H9 (cell line): ENCODE data around the gene ZNF354C. TPM values are rescaled to one million over a fixed set of nuclear protein-coding genes. Genes with fewer than 3 reads are reported as not detected.

Experiments
- DNase-seq: peaks from one replicate; pipeline ENCODE4 v3.0.0-alpha.2; 2017
- H2AFZ ChIP-seq: one replicate; pipeline ENCODE4 v1.6.1; 2013; ENCODE audit warnings: mild to moderate bottlenecking, low read length, control low read depth, moderate library complexity
- H2AK5ac ChIP-seq: 2 replicates; pipeline ENCODE4 v1.6.1; 2013; ENCODE audit warnings: low read length, control low read depth, mixed read lengths; ENCODE audit not compliant: insufficient read length
- H2BK120ac ChIP-seq: one replicate; pipeline ENCODE4 v1.6.1; 2013; ENCODE audit warnings: low read depth, mild to moderate bottlenecking, low read length, control low read depth, inconsistent platforms; ENCODE audit not compliant: poor library complexity, severe bottlenecking
- H2BK12ac ChIP-seq: 2 replicates; pipeline ENCODE4 v1.6.1; 2013; ENCODE audit warnings: low read length, control low read depth, mixed read lengths, low read depth; ENCODE audit not compliant: insufficient read length
- H2BK15ac ChIP-seq: 2 replicates; pipeline ENCODE4 v1.6.1; 2013; ENCODE audit warnings: low read depth, low read length, control low read depth
- H2BK20ac ChIP-seq: one replicate; pipeline ENCODE4 v1.6.1; 2013; ENCODE audit warnings: low read depth, mild to moderate bottlenecking, low read length, control low read depth, inconsistent platforms; ENCODE audit not compliant: poor library complexity, severe bottlenecking
- H2BK5ac ChIP-seq: 2 replicates; pipeline ENCODE4 v1.6.1; 2013; ENCODE audit warnings: low read length, control low read depth, mixed read lengths; ENCODE audit not compliant: insufficient read length
- H3K14ac ChIP-seq: 2 replicates; pipeline ENCODE4 v1.6.1; 2013; ENCODE audit warnings: low read length, control low read depth; ENCODE audit not compliant: insufficient read depth
- H3K18ac ChIP-seq: 2 replicates; pipeline ENCODE4 v1.6.1; 2013; ENCODE audit warnings: low read depth, mild to moderate bottlenecking, mixed read lengths, low read length, control low read depth; ENCODE audit not compliant: insufficient read length
- H3K23ac ChIP-seq: 2 replicates; pipeline ENCODE4 v1.6.1; 2013; ENCODE audit warnings: low read length, control low read depth, mixed read lengths, low read depth; ENCODE audit not compliant: insufficient read length
- H3K23me2 ChIP-seq: 2 replicates; pipeline ENCODE4 v1.6.1; 2013; ENCODE audit warnings: low read depth, mild to moderate bottlenecking, mixed read lengths, low read length, control low read depth; ENCODE audit not compliant: insufficient read length, poor library complexity, severe bottlenecking
- H3K27ac ChIP-seq: 2 replicates; pipeline ENCODE4 v1.5.1; 2013; ENCODE audit warnings: low read length, control low read depth, mixed read lengths, low read depth; ENCODE audit not compliant: insufficient read length
- H3K27me3 ChIP-seq: 2 replicates; pipeline ENCODE4 v1.6.1; 2013; ENCODE audit warnings: low read length, control low read depth, inconsistent platforms; ENCODE audit not compliant: insufficient read depth
- H3K4ac ChIP-seq: 2 replicates; pipeline ENCODE4 v1.6.1; 2013; ENCODE audit warnings: low read depth, mild to moderate bottlenecking, control low read depth, inconsistent platforms, low read length, moderate library complexity
- H3K4me1 ChIP-seq: 2 replicates; pipeline ENCODE4 v1.6.1; 2013; ENCODE audit warnings: low read length, control low read depth, inconsistent platforms; ENCODE audit not compliant: insufficient read depth
- H3K4me2 ChIP-seq: 2 replicates; pipeline ENCODE4 v1.6.1; 2013; ENCODE audit warnings: low read length, control low read depth, mixed read lengths; ENCODE audit not compliant: insufficient read length, insufficient read depth
- H3K56ac ChIP-seq: 2 replicates; pipeline ENCODE4 v1.6.1; 2013; ENCODE audit warnings: low read depth, mild to moderate bottlenecking, mixed read lengths, low read length, control low read depth; ENCODE audit not compliant: insufficient read length
- H3K79me1 ChIP-seq: 2 replicates; pipeline ENCODE4 v1.6.1; 2013; ENCODE audit warnings: low read depth, mild to moderate bottlenecking, moderate library complexity, low read length, control low read depth, inconsistent platforms; ENCODE audit not compliant: insufficient read depth, poor library complexity, severe bottlenecking
- H3K79me2 ChIP-seq: 2 replicates; pipeline ENCODE4 v1.6.1; 2013; ENCODE audit warnings: low read length, control low read depth, inconsistent platforms; ENCODE audit not compliant: insufficient read depth
- H3K9ac ChIP-seq: 2 replicates; pipeline ENCODE4 v1.6.1; 2013; ENCODE audit warnings: low read length, control low read depth, mixed read lengths; ENCODE audit not compliant: insufficient read length; ENCODE audit errors: extremely low read depth
- H3K9me3 ChIP-seq: one replicate; pipeline ENCODE4 v1.6.1; 2013; ENCODE audit warnings: low read depth, low read length, inconsistent platforms; ENCODE audit not compliant: control insufficient read depth
- H3T11ph ChIP-seq: one replicate; pipeline ENCODE4 v1.6.1; 2013; ENCODE audit warnings: mild to moderate bottlenecking, low read length, control low read depth, inconsistent platforms
- H4K20me1 ChIP-seq: one replicate; pipeline ENCODE4 v1.6.1; 2013; ENCODE audit not compliant: control insufficient read depth, insufficient read length, insufficient read depth
- H4K5ac ChIP-seq: 2 replicates; pipeline ENCODE4 v1.6.1; 2013; ENCODE audit warnings: low read depth, mild to moderate bottlenecking, mixed read lengths, low read length, control low read depth; ENCODE audit not compliant: insufficient read length
- H4K8ac ChIP-seq: replicated peaks from 2 replicates; pipeline ENCODE4 v1.6.1; 2013; ENCODE audit warnings: low read length, control low read depth, mixed read lengths, low read depth; ENCODE audit not compliant: insufficient read length
- H4K91ac ChIP-seq: 2 replicates; pipeline ENCODE4 v1.6.1; 2013; ENCODE audit warnings: low read depth, mild to moderate bottlenecking, moderate library complexity, mixed read lengths, low read length, control low read depth; ENCODE audit not compliant: insufficient read length
- H3K27ac Mint-ChIP-seq, 3 experiments: 2 replicates in 2 of 3; 3 replicates in 1 of 3; pipeline ENCODE4 v1.8.0; 2020 to 2021; ENCODE audit warnings: mixed read lengths in 3 of 3, mild to moderate bottlenecking in 1 of 3, moderate library complexity in 1 of 3
- H3K27me3 Mint-ChIP-seq: 2 replicates; pipeline ENCODE4 v1.8.0; 2021; ENCODE audit warnings: low read depth, mild to moderate bottlenecking, moderate library complexity, mixed read lengths
- H3K36me3 Mint-ChIP-seq, 3 experiments: 2 replicates in 2 of 3; 3 replicates in 1 of 3; pipeline ENCODE4 v1.8.0; 2020 to 2021; ENCODE audit warnings: low read depth in 3 of 3, mixed read lengths in 3 of 3; ENCODE audit not compliant: insufficient read depth in 1 of 3
- H3K4me1 Mint-ChIP-seq, 2 experiments: 2 replicates each; pipeline ENCODE4 v1.8.0; 2020; ENCODE audit warnings: mixed read lengths in 2 of 2
- H3K4me3 Mint-ChIP-seq, 2 experiments: 2 replicates in 1 of 2; 3 replicates in 1 of 2; pipeline ENCODE4 v1.8.0; 2020 to 2021; ENCODE audit warnings: mild to moderate bottlenecking in 2 of 2, mixed read lengths in 2 of 2, moderate library complexity in 1 of 2
- H3K9me3 Mint-ChIP-seq, 2 experiments: 2 replicates in 1 of 2; 3 replicates in 1 of 2; pipeline ENCODE4 v1.8.0; 2020; ENCODE audit warnings: mild to moderate bottlenecking in 2 of 2, mixed read lengths in 2 of 2, moderate library complexity in 1 of 2
- whole genome bisulfite sequencing: extraction: QIAGEN DNeasy Blood & Tissue Kit; methylation state at CpG from one replicate; pipeline ENCODE4 v1.1.7; 2013; ENCODE audit warnings: missing lambda C conversion rate, low lambda C conversion rate, mixed read lengths; ENCODE audit not compliant: insufficient read length; ENCODE audit errors: extremely low coverage; 5-methylcytosine and 5-hydroxymethylcytosine counted together
- total RNA-seq: library from RNA; stranded (reverse); gene quantifications from 2 replicates; pipeline ENCODE4 v1.2.1, GENCODE V29; 2021
- TF ChIP-seq, protein P1 (sequence below): fragments of 200-600 bp; sonication (generic); conservative IDR thresholded peaks from 3 replicates; pipeline ENCODE4 v1.8.0; 2021; ENCODE audit warnings: antibody characterized with exemption, mild to moderate bottlenecking

Gene ZNF354C
- total RNA-seq, 1 experiment from 2014 or later: 5.4 TPM

DNA sequence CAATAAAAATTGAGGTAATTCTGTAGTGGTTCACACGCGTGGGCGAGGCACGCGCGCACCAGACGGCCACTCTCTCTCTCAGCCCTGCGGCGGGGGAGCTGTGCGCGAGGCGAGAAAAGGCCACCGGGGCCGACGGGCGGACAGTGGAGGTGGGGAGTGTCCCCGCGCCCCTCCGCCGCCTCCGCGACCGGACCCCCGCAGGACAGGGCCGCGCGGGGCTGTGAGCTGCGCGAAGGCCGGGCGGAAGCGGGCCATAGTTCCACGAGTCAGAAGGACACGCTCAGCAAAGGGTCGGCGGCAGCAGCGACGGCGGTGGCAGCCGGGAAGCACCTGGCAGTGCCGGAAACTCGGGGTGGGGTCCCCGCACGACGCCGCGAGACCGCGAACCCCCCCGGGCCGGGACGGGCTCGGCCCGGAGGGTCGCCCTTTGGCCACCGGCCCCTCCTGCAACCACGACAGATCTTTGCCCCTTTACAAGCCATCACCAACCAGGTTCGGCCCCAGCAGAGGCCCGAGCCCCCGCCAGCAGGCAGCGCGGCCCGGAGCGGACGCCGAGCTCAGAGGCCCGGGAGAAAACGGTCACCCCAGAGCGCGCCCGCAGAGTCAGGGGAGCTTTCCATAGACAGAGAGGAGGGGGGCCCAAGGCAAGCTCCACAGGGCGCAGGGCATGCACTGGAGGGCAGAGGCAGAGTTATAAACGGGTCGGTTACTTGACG is 60.9 kb downstream of the ZNF354C start:
- H2BK20ac ChIP-seq: no peak overlapping the region
- no peak overlapping the region for H3K56ac ChIP-seq
- H3K27me3 Mint-ChIP-seq: no peaks in the 10 kb centered on the region
- no peak for DNase-seq
- no peaks in the 10 kb centered on the region for H3K79me1 ChIP-seq
- H3K9me3 ChIP-seq: peaks cover 4% of the 10 kb centered on the region
- H3K9ac ChIP-seq: no peak overlapping the region
- H3K27me3 ChIP-seq: no peaks in the 10 kb centered on the region
- no peaks in the 10 kb centered on the region for H3K23me2 ChIP-seq
- no peak overlapping the region for H2AFZ ChIP-seq
- no peaks in the 10 kb centered on the region for H3K79me2 ChIP-seq
- WGBS: no CpG with 5 or more reads among the region's 75 CpGs
- H3K23ac ChIP-seq: no peak overlapping the region
- H3K4me1 ChIP-seq: no peaks in the 10 kb centered on the region
- H3T11ph ChIP-seq: no peak overlapping the region
- no peak overlapping the region for H2BK15ac ChIP-seq
- no peak overlapping the region for H2BK5ac ChIP-seq
- H4K20me1 ChIP-seq: no peaks in the 10 kb centered on the region
- no peak overlapping the region for H3K4me3 Mint-ChIP-seq
- no peak overlapping the region for H3K4ac ChIP-seq
- no peak overlapping the region for H3K4me2 ChIP-seq
- H3K36me3 Mint-ChIP-seq: peaks cover 0 to 7% (median 0%) of the 10 kb centered on the region in 3 experiments; a peak in 4 of 7 replicates
- no peak overlapping the region for H4K5ac ChIP-seq
- TF ChIP-seq, protein P1, sequence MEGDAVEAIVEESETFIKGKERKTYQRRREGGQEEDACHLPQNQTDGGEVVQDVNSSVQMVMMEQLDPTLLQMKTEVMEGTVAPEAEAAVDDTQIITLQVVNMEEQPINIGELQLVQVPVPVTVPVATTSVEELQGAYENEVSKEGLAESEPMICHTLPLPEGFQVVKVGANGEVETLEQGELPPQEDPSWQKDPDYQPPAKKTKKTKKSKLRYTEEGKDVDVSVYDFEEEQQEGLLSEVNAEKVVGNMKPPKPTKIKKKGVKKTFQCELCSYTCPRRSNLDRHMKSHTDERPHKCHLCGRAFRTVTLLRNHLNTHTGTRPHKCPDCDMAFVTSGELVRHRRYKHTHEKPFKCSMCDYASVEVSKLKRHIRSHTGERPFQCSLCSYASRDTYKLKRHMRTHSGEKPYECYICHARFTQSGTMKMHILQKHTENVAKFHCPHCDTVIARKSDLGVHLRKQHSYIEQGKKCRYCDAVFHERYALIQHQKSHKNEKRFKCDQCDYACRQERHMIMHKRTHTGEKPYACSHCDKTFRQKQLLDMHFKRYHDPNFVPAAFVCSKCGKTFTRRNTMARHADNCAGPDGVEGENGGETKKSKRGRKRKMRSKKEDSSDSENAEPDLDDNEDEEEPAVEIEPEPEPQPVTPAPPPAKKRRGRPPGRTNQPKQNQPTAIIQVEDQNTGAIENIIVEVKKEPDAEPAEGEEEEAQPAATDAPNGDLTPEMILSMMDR: no peak
- no peaks in the 10 kb centered on the region for H3K4me1 Mint-ChIP-seq
- no peak overlapping the region for H3K27ac Mint-ChIP-seq
- H4K91ac ChIP-seq: no peak overlapping the region
- peaks cover 40 to 82% of the 10 kb centered on the region in 2 experiments for H3K9me3 Mint-ChIP-seq
- no peak overlapping the region for H2BK120ac ChIP-seq
- H2AK5ac ChIP-seq: no peak overlapping the region
- H3K18ac ChIP-seq: no peak overlapping the region
- no peak overlapping the region for H4K8ac ChIP-seq
- no peak overlapping the region for H2BK12ac ChIP-seq
- no peak overlapping the region for H3K27ac ChIP-seq
- H3K14ac ChIP-seq: no peak overlapping the region
